ENCODE measurements around the gene SMAGP.
"Not testable (repeated sequence)": the region's sequence is repeated elsewhere in the genome, so short reads cannot be mapped to it uniquely, and the experiment has no call there.

DNA sequence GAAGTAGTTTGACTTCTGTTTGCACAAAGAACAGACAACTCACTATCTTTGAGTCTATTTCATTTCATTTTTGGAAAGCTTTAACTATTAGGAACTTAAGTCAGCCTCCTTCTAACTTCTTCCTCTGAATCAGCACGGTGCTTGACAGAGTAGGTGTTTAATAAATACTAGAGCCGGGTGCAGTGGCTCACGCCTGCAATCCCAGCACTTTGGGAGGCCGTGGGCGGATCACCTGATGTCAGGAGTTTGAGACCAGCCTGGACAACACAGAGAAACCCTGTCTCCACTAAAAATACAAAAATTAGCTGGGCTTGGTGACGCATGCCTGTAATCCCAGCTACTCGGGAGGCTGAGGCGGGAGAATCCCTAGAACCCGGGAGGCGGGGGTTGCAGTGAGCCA is 30.6 kb upstream of the SMAGP start:
- TF ChIP-seq, protein P1, sequence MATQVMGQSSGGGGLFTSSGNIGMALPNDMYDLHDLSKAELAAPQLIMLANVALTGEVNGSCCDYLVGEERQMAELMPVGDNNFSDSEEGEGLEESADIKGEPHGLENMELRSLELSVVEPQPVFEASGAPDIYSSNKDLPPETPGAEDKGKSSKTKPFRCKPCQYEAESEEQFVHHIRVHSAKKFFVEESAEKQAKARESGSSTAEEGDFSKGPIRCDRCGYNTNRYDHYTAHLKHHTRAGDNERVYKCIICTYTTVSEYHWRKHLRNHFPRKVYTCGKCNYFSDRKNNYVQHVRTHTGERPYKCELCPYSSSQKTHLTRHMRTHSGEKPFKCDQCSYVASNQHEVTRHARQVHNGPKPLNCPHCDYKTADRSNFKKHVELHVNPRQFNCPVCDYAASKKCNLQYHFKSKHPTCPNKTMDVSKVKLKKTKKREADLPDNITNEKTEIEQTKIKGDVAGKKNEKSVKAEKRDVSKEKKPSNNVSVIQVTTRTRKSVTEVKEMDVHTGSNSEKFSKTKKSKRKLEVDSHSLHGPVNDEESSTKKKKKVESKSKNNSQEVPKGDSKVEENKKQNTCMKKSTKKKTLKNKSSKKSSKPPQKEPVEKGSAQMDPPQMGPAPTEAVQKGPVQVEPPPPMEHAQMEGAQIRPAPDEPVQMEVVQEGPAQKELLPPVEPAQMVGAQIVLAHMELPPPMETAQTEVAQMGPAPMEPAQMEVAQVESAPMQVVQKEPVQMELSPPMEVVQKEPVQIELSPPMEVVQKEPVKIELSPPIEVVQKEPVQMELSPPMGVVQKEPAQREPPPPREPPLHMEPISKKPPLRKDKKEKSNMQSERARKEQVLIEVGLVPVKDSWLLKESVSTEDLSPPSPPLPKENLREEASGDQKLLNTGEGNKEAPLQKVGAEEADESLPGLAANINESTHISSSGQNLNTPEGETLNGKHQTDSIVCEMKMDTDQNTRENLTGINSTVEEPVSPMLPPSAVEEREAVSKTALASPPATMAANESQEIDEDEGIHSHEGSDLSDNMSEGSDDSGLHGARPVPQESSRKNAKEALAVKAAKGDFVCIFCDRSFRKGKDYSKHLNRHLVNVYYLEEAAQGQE (IDR thresholded peaks at IDR 0.05) = not testable (repeated sequence)
- TF ChIP-seq, protein P2, sequence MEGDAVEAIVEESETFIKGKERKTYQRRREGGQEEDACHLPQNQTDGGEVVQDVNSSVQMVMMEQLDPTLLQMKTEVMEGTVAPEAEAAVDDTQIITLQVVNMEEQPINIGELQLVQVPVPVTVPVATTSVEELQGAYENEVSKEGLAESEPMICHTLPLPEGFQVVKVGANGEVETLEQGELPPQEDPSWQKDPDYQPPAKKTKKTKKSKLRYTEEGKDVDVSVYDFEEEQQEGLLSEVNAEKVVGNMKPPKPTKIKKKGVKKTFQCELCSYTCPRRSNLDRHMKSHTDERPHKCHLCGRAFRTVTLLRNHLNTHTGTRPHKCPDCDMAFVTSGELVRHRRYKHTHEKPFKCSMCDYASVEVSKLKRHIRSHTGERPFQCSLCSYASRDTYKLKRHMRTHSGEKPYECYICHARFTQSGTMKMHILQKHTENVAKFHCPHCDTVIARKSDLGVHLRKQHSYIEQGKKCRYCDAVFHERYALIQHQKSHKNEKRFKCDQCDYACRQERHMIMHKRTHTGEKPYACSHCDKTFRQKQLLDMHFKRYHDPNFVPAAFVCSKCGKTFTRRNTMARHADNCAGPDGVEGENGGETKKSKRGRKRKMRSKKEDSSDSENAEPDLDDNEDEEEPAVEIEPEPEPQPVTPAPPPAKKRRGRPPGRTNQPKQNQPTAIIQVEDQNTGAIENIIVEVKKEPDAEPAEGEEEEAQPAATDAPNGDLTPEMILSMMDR (IDR thresholded peaks at IDR 0.05; ENCODE audit: low read depth, low read length, missing input control) = not testable (repeated sequence)

Measured in liver (tissue), 2 donors.